Inflammatory macrophage treated with lipopolysaccharide for 1 hour (primary cell): ENCODE results near the gene PRKAR2A.
"Not testable (repeated sequence)": the region's sequence is repeated elsewhere in the genome, so short reads cannot be mapped to it uniquely, and the experiment has no call there.

Experiments
- DNase-seq, 2 donors: peaks; one replicate each; pipeline ENCODE4 v3.0.0-alpha.2; 2020 to 2022

PRKAR2A gene

DNA sequence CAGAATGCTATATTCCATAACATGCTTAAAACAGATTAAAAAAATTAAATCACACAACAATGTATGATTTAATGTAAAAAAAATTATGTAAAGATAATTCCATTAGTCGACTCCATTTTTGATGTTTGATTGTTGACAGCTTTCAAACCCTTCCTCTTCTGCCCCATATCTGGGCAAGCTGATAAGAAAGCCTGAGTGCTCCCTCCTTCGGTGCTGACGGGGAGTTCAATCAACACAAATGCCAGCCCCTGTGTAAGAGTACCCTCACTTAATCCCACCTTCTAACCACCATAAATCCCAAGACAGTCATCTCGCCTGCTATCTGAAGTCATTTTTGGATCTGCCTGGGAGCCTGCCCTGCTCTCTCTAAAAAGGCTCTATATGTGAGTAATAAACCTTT, 70.8 kb downstream of the PRKAR2A start:
- no peak for DNase-seq

GRCh38 chr3:48770192-48770502, 77.5 kb downstream of the PRKAR2A start:
- DNase-seq = no peak

DNA sequence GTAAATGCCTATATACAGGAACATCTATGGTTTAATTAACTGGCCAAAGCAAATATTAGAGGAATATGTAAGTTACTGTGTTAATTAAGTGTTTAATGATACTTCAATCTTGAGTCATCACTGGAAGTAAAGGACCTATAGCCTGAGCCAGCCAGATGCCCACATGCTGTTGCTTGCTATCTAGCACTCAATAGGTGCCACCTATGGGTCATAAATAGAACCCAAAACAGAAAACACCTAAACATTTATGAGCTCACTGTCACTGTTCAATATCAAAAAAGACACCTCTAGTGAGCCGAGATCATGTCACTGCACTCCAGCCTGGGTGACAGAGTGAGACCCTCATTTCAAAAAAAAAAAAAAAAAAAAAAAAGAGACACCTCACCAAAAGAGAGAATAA, 82.3 kb downstream of the PRKAR2A start:
- peak in 1 of 2 donors; percentile 8 for DNase-seq

DNA sequence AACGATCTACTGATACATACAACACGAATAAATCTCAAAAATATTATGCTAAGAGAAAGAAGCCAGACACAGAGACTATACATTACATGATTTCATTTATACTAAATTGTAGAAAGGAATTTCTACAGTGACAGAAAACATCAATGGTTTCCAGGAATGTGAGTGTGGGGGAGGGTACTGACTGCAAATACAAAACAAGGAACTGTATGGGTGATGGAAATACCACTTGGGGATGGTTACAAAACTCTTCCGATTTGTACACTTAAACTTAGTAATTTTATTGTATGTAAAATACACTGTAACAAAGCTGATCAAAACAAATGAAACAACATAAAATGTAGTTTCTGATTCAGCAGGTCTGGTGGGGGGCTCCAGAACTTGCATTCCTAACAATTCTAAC, 84.9 kb downstream of the PRKAR2A start:
- DNase-seq = peak; percentile 58

- not testable (repeated sequence) for DNase-seq
Measured at GRCh38 chr3:48759991-48760540, 87.6 kb downstream of the PRKAR2A start.

- DNase-seq = not testable (repeated sequence)
Measured at GRCh38 chr3:48759531-48759930, 88.1 kb downstream of the PRKAR2A start.

DNA sequence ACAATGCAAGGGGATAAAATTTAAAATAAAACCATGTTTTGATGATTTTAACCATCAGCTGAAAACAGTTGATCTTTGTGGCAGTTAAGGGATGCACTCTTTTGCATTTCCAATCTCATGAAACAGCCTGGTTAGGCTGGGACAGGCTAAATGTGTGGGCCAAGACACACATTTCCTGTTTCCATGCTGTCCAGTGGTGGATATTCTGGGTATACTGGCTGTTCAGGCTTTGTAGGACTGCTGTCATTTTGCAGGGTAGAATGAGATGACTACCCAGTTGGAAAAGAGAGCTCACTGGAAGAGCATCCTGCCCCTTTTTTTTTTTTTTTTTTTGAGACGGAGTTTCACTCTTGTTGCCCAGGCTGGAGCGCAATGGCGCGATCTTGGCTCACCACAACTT, 88.6 kb downstream of the PRKAR2A start:
- no peak for DNase-seq

- no peak for DNase-seq
Measured at GRCh38 chr3:48756640-48757039, 91.0 kb downstream of the PRKAR2A start.

- DNase-seq = peak; percentile 35 to 39
Measured at GRCh38 chr3:48750856-48751255, 96.8 kb downstream of the PRKAR2A start.

DNA sequence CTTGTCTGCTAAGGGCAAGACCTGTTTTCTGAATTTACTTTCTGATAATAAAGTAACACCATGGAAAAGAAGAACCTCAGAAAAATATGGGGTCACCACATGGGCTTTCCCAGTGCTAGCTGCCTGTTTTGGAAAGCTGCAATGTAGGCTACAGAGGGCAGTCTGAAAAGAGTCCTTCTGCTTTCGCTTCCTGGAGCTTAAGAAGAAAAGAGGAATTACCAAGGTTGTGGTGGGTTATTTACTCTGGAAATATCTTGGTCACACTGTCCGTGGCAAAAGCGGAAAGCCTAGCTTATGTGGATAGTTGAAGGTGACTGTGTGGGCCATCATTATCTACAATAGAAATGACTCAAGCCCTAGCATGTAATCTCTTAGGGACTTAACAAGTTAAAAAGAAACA, 98.9 kb downstream of the PRKAR2A start:
- peak; percentile 91 to 98 for DNase-seq

- no peak for DNase-seq
Measured at GRCh38 chr3:48747706-48748105, 100.0 kb downstream of the PRKAR2A start.

DNA sequence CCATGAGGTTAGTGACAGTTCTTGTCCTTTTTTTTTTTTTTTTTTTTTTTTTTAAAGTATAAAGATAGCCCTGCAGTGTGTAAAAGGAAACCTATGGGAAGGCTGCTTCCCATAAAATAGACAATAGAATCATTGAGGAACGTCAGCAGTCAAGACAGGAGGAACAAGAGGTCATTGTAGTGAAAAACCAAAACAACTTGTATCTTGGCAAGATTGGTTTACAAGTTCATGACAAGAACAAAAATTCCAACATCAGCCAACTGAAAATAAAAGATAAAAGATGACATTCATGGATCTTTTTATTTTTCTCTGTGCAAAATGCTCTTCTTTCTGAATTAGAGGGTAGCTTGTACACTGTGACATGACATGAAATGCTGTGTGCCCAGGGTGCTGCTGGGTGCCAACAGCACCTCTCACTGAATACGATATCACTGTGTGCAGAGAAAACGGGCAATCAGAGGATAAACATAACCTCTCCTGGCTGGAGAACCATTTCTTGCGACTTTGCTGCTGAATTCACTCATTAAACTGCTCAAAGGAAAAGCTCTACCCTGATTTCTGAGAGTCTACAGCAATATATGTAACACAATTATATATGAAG, 100.6 kb downstream of the PRKAR2A start:
- DNase-seq = no peak

DNA sequence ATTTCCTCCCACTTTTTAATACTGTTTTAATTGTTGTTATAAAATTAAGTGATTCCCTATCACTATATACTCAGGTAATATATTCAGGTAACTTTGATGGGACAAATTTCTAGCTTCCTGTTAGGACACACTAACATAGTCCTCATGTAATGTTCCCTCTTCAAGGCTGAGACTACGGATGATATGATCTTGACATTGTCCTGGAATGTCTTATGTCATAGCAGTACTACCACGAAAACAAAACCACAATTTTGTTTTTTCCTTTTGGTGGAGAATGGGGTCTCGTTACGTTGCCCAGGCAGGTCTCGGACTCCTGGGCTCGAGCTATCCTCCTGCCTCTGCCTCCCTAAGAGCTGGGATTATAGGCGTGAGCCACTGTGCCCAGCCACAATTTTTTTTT, 103.9 kb downstream of the PRKAR2A start:
- DNase-seq = no peak

GRCh38 chr3:48741226-48741625, 106.4 kb downstream of the PRKAR2A start:
- not testable (repeated sequence) for DNase-seq

DNA sequence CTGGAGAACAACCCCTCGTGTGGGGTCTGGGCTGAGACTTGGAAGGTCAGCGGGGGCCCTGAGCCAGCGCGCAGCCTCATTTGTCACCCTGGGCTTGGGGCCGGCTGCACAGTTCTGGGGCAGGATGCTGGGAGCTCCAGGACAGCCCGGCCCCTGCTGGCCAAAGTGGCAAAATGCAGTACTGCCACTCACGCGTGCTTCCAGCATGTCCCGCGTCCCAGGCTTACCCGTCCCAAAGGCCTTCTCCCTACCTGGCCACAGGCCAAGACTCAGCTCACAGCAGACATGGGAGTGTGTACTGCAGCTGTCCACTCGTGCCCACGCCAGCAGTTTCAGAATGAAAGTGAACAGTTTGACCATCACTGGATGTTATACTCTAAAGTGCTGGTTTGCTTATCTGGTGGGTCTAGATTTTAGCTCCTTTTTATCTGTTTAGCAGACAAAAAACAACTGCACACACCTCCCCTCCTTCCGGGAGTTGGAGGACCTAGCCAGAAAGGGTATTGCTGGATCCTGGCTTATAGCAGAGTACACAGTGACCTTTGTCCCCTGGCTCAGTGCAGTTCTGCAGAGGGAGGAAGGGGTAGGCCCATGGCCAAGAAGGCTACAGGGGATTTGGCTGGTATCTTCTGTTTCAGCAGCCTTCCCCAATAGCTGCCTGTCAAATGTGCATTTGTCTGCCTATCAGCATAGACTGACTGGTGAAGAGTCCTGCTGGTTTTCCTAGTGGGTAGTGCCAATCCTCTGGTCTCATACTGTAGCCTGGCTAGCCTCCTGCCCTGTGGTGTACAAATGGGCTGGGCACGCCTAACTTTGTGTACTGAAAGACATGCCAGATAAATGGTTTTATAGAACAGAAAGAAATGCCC, 107.5 kb downstream of the PRKAR2A start:
- peak; percentile 56 to 70 for DNase-seq

DNA sequence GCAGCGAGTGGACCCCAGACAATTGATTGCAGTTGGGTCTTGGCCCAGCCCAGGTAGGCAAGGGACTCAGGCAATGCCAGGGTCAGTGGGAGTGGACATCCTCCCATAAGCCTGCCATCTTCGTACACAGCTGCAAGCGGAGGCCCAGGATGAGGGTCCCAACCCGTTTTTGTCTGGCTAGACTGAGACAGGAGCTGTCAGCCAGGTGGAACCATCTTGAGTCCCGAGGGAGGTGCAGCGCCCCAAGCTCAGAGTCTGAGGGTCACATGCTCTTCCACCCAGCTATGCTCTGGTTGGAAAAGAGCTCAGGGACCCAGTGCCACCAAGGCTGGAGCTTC, 108.1 kb downstream of the PRKAR2A start:
- DNase-seq = no peak

GRCh38 chr3:48738926-48739616, 108.6 kb downstream of the PRKAR2A start:
- no peak for DNase-seq

DNA sequence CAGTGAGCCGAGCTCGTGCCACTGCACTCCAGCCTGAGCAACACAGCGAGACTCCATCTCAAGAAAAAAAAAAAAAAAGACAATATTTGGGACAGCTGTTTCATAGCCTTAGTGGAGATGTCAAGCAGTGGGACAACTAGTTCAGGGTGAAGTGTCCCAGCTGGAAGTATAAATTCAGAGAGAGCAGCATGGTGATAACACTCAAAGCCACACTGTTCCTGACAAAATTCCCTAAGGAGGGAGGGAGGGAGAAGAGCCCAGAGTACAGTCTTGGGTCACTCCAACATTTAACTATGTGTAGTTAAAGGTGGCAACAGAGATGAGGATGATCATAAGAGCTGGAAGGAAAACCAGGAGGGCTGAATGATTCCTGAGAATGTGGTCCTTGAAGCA, 109.5 kb downstream of the PRKAR2A start:
- no peak for DNase-seq

DNA sequence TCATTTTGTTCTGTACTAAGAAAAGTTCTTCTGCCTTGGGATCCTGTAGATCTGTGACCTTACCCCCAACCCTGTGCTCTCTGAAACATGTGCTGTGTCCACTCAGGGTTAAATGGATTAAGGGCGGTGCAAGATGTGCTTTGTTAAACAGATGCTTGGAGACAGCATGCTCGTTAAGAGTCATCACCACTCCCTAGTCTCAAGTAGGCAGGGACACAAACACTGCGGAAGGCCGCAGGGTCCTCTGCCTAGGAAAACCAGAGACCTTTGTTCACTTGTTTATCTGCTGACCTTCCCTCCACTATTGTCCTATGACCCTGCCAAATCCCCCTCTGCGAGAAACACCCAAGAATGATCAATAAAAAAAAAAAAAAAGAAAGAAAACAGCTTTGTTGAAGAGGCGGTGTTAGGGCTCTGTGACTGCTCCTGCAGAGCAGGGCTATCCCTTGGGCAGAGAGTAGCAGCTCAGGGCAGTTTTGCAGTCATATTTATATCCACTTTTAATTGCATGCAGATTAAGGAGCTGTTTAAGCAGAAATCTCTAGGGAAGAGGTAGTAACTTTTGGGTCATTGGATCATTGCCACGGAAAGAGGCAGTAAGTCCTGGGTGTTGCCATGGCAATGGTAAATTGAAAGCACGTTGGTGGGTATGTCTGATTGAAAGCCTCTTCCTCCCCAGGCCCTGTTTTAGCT, 112.5 kb downstream of the PRKAR2A start:
- DNase-seq = not testable (repeated sequence)

DNA sequence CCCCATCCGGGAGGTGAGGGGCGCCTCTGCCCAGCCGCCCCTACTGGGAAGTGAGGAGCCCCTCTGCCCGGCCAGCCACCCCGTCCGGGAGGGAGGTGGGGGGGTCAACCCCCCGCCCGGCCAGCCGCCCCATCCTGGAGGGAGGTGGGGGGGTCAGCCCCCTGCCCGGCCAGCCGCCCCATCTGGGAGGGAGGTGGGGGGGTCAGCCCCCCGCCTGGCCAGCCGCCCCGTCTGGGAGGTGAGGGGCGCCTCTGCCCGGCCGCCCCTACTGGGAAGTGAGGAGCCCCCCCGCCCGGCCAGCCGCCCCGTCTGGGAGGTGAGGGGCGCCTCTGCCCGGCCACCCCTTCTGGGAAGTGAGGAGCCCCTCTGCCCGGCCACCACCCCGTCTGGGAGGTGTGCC, 113.1 kb downstream of the PRKAR2A start:
- DNase-seq = not testable (repeated sequence)

DNA sequence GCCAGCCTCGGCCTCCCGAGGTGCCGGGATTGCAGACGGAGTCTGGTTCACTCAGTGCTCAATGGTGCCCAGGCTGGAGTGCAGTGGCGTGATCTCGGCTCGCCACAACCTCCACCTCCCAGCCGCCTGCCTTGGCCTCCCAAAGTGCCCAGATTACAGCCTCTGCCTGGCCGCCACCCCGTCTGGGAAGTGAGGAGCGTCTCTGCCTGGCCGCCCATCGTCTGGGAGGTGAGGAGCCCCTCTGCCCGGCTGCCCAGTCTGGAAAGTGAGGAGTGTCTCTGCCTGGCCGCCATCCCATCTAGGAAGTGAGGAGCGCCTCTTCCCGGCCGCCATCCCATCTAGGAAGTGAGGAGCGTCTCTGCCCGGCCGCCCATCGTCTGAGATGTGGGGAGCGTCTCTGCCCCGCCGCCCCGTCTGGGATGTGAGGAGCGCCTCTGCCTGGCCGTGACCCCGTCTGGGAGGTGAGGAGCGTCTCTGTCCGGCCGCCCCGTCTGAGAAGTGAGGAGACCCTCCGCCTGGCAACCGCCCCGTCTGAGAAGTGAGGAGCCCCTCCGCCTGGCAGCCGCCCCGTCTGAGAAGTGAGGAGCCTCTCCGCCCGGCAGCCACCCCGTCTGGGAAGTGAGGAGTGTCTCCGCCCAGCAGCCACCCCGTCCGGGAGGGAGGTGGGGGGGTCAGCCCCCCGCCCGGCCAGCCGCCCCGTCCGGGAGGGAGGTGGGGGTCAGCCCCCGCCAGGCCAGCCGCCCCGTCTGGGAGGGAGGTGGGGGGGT, 113.7 kb downstream of the PRKAR2A start:
- DNase-seq = not testable (repeated sequence)

DNA sequence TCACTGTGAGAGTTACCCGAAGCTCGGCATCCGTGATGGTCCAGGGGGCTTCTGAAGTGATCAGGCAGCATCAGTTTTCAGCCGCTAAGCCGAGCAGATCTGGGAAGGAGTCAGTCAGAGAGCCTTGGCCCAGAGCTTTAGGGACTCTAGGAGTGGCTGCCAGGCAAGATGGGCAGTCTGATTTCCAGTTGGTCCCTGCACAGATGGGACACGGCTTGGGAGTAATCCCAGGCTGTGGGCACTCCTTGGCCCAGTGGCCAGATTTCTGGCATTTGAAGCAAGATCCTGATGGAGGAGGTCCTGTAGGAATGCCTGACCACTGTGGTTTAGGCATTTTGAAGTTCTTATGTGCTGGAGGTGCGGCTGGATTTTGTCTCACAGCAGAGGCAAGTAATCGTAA, 120.2 kb downstream of the PRKAR2A start:
- DNase-seq = no peak
